H1 (cell line): Measurements from ENCODE around the gene PAK2. TPM values are rescaled to one million over a fixed set of nuclear protein-coding genes. Genes with fewer than 3 reads are reported as not detected.

Experiments used
- POLR2AphosphoS5 ChIP-seq: IDR thresholded peaks from 2 replicates; pipeline ENCODE4 v1.6.1; 2011; ENCODE audit warnings: low read depth, low read length
- polyA plus RNA-seq, 7 experiments: library from polyadenylated mRNA; depleted of rRNA in 3 of 7; stranded (reverse) in 5 of 7; unstranded in 2 of 7; fragments of >200 nt in 5 of 7; fragments of 200-250 nt in 2 of 7; gene quantifications; 1 replicate in 5 of 7; 2 replicates in 1 of 7; 4 replicates in 1 of 7; pipeline versions ENCODE4 v1.2.1 to v1.2.3, GENCODE V29; 2011 to 2013; ENCODE audit warnings: missing spikeins in 2 of 7, mixed read lengths in 2 of 7
- total RNA-seq: library from RNA; stranded (reverse); fragmentation: NEBNext Ultra II Directional; extraction: Animal tissue kit (Norgen Biotek cat#: 25700); gene quantifications from 2 replicates; pipeline ENCODE4 v1.2.1, GENCODE V29; 2021
- TF ChIP-seq, protein P1 (sequence below): fragments of 300-600 bp; sonication (generic); IDR thresholded peaks from 2 replicates; pipeline ENCODE4 v1.7.1; 2012; ENCODE audit warnings: low read length, moderate library complexity, mild to moderate bottlenecking, inconsistent platforms; ENCODE audit not compliant: insufficient replicate concordance

PAK2 gene
- total and polyA plus RNA-seq, 2 of the 8 experiments (the other 6 are each of a cell fraction or from before 2014, with no cell fraction given) = 13.1 to 60.5 TPM

- TF ChIP-seq, protein P1, sequence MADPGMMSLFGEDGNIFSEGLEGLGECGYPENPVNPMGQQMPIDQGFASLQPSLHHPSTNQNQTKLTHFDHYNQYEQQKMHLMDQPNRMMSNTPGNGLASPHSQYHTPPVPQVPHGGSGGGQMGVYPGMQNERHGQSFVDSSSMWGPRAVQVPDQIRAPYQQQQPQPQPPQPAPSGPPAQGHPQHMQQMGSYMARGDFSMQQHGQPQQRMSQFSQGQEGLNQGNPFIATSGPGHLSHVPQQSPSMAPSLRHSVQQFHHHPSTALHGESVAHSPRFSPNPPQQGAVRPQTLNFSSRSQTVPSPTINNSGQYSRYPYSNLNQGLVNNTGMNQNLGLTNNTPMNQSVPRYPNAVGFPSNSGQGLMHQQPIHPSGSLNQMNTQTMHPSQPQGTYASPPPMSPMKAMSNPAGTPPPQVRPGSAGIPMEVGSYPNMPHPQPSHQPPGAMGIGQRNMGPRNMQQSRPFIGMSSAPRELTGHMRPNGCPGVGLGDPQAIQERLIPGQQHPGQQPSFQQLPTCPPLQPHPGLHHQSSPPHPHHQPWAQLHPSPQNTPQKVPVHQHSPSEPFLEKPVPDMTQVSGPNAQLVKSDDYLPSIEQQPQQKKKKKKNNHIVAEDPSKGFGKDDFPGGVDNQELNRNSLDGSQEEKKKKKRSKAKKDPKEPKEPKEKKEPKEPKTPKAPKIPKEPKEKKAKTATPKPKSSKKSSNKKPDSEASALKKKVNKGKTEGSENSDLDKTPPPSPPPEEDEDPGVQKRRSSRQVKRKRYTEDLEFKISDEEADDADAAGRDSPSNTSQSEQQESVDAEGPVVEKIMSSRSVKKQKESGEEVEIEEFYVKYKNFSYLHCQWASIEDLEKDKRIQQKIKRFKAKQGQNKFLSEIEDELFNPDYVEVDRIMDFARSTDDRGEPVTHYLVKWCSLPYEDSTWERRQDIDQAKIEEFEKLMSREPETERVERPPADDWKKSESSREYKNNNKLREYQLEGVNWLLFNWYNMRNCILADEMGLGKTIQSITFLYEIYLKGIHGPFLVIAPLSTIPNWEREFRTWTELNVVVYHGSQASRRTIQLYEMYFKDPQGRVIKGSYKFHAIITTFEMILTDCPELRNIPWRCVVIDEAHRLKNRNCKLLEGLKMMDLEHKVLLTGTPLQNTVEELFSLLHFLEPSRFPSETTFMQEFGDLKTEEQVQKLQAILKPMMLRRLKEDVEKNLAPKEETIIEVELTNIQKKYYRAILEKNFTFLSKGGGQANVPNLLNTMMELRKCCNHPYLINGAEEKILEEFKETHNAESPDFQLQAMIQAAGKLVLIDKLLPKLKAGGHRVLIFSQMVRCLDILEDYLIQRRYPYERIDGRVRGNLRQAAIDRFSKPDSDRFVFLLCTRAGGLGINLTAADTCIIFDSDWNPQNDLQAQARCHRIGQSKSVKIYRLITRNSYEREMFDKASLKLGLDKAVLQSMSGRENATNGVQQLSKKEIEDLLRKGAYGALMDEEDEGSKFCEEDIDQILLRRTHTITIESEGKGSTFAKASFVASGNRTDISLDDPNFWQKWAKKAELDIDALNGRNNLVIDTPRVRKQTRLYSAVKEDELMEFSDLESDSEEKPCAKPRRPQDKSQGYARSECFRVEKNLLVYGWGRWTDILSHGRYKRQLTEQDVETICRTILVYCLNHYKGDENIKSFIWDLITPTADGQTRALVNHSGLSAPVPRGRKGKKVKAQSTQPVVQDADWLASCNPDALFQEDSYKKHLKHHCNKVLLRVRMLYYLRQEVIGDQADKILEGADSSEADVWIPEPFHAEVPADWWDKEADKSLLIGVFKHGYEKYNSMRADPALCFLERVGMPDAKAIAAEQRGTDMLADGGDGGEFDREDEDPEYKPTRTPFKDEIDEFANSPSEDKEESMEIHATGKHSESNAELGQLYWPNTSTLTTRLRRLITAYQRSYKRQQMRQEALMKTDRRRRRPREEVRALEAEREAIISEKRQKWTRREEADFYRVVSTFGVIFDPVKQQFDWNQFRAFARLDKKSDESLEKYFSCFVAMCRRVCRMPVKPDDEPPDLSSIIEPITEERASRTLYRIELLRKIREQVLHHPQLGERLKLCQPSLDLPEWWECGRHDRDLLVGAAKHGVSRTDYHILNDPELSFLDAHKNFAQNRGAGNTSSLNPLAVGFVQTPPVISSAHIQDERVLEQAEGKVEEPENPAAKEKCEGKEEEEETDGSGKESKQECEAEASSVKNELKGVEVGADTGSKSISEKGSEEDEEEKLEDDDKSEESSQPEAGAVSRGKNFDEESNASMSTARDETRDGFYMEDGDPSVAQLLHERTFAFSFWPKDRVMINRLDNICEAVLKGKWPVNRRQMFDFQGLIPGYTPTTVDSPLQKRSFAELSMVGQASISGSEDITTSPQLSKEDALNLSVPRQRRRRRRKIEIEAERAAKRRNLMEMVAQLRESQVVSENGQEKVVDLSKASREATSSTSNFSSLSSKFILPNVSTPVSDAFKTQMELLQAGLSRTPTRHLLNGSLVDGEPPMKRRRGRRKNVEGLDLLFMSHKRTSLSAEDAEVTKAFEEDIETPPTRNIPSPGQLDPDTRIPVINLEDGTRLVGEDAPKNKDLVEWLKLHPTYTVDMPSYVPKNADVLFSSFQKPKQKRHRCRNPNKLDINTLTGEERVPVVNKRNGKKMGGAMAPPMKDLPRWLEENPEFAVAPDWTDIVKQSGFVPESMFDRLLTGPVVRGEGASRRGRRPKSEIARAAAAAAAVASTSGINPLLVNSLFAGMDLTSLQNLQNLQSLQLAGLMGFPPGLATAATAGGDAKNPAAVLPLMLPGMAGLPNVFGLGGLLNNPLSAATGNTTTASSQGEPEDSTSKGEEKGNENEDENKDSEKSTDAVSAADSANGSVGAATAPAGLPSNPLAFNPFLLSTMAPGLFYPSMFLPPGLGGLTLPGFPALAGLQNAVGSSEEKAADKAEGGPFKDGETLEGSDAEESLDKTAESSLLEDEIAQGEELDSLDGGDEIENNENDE = no peak
- no peak for TF ChIP-seq POLR2AphosphoS5
These were observed 45.4 kb upstream of the PAK2 start (continued) for GRCh38 chr3:196694202-196694638.
